H1 (cell line): ENCODE results near the gene RPS19. TPM values are rescaled to one million over a fixed set of nuclear protein-coding genes. Genes with fewer than 3 reads are reported as not detected.

Experiments used
- CTCF ChIA-PET: fragments of 300-600 bp; sonication (Branson Sonifier 250); formaldehyde crosslinking; loops from one replicate; lab custom pipeline; 2021; ENCODE audit not compliant: partially characterized antibody; lab: Charles Lee
- POLR2A ChIA-PET: fragments of 300-600 bp; sonication (Branson Sonifier 250); formaldehyde crosslinking; loops from one replicate; lab custom pipeline; 2021; ENCODE audit warnings: inconsistent platforms; ENCODE audit not compliant: partially characterized antibody; lab: Charles Lee
- DNase-seq, 2 experiments: peaks; one replicate each; pipeline versions ENCODE4 v3.0.0 to v3.0.0-alpha.2; 2010 to 2022; ENCODE audit warnings: low spot score in 2 of 2, low read depth in 1 of 2, mixed read lengths in 1 of 2
- FAIRE-seq: peaks from 2 replicates; lab custom pipeline; 2011; peaks lifted over from hg19 to GRCh38; lab: Jason Lieb, UNC
- H2AFZ ChIP-seq: 2 replicates; pipeline ENCODE4 v1.8.1; 2012; ENCODE audit warnings: low read length, inconsistent platforms
- H2AK5ac ChIP-seq: 2 replicates; pipeline ENCODE4 v1.6.1; 2013; ENCODE audit warnings: low read depth, low read length
- H2BK120ac ChIP-seq: replicated peaks from 2 replicates; pipeline ENCODE3; 2013; ENCODE audit warnings: low read depth, low read length, inconsistent platforms
- H2BK12ac ChIP-seq: 2 replicates; pipeline ENCODE4 v1.6.1; 2013; ENCODE audit warnings: low read depth, low read length
- H2BK15ac ChIP-seq: 2 replicates; pipeline ENCODE4 v1.6.1; 2013; ENCODE audit warnings: low read length
- H2BK20ac ChIP-seq: 2 replicates; pipeline ENCODE4 v1.6.1; 2013; ENCODE audit warnings: low read length
- H2BK5ac ChIP-seq: 2 replicates; pipeline ENCODE4 v1.6.1; 2013; ENCODE audit warnings: low read depth, low read length
- H3K14ac ChIP-seq: 2 replicates; pipeline ENCODE4 v1.6.1; 2013; ENCODE audit warnings: inconsistent platforms; ENCODE audit not compliant: insufficient read length
- H3K18ac ChIP-seq: 2 replicates; pipeline ENCODE4 v1.6.1; 2013; ENCODE audit warnings: low read length; ENCODE audit errors: extremely low read depth
- H3K23ac ChIP-seq: 2 replicates; pipeline ENCODE4 v1.6.1; 2013; ENCODE audit warnings: inconsistent platforms; ENCODE audit not compliant: insufficient read length
- H3K23me2 ChIP-seq: 2 replicates; pipeline ENCODE4 v1.6.1; 2013; ENCODE audit warnings: low read depth, low read length
- H3K27ac ChIP-seq: 2 replicates; pipeline ENCODE4 v1.6.1; 2011; ENCODE audit warnings: low read depth, low read length, inconsistent platforms
- H3K27me3 ChIP-seq, 4 experiments: replicated peaks in 1 of 4; 1 replicate in 1 of 4; 2 replicates in 3 of 4; pipeline versions ENCODE4 v1.6.1 to v1.8.1; 2011 to 2013; ENCODE audit warnings: low read length in 3 of 4, mild to moderate bottlenecking in 3 of 4, inconsistent platforms in 2 of 4, mixed read lengths in 2 of 4, moderate library complexity in 1 of 4; ENCODE audit not compliant: control insufficient read depth in 3 of 4, insufficient read depth in 3 of 4; ENCODE audit errors: extremely low read depth in 1 of 4
- H3K36me3 ChIP-seq, 4 experiments: 2 replicates each; pipeline versions ENCODE4 v1.6.1 to v1.8.1; 2011 to 2013; ENCODE audit warnings: mild to moderate bottlenecking in 4 of 4, low read length in 3 of 4, moderate library complexity in 2 of 4, control low read depth in 1 of 4, inconsistent platforms in 1 of 4; ENCODE audit not compliant: insufficient read depth in 4 of 4, control insufficient read depth in 2 of 4
- H3K4ac ChIP-seq: replicated peaks from 2 replicates; pipeline ENCODE3; 2013; ENCODE audit warnings: low read length, low read depth, mixed read lengths, inconsistent platforms; ENCODE audit not compliant: insufficient read length
- H3K4me1 ChIP-seq, 4 experiments: replicated peaks in 1 of 4; 1 replicate in 1 of 4; 2 replicates in 3 of 4; pipeline versions ENCODE4 v1.6.1 to v1.8.1; 2011 to 2013; ENCODE audit warnings: low read length in 3 of 4, inconsistent platforms in 2 of 4, mixed read lengths in 1 of 4; ENCODE audit not compliant: insufficient read depth in 4 of 4, control insufficient read depth in 3 of 4
- H3K4me2 ChIP-seq, 2 experiments: 2 replicates each; pipeline versions ENCODE4 v1.6.1 to v1.8.1; 2011 to 2013; ENCODE audit warnings: low read depth in 2 of 2, low read length in 2 of 2, control low read depth in 1 of 2, inconsistent platforms in 1 of 2, mild to moderate bottlenecking in 1 of 2; ENCODE audit not compliant: insufficient read depth in 1 of 2
- H3K4me3 ChIP-seq, 4 experiments: fragments of 200-600, 300-600 bp in 1 of 4; sonication (generic), shearing (Covaris generic), sonication (Bioruptor Twin) in 1 of 4; 2 replicates each; pipeline versions ENCODE4 v1.5.1 to v1.8.1; 2011 to 2016; ENCODE audit warnings: low read length in 4 of 4, low read depth in 3 of 4, control low read depth in 2 of 4, inconsistent platforms in 2 of 4, mild to moderate bottlenecking in 2 of 4, mixed read lengths in 1 of 4, moderate library complexity in 1 of 4; ENCODE audit not compliant: insufficient read depth in 2 of 4; ENCODE audit errors: extremely low read depth in 1 of 4
- H3K56ac ChIP-seq: replicated peaks from 2 replicates; pipeline ENCODE3; 2013; ENCODE audit warnings: low read depth, mild to moderate bottlenecking, mixed read lengths, low read length, inconsistent platforms; ENCODE audit not compliant: insufficient read length
- H3K79me1 ChIP-seq: 2 replicates; pipeline ENCODE4 v1.6.1; 2013; ENCODE audit warnings: low read depth, low read length, control low read depth
- H3K79me2 ChIP-seq, 2 experiments: 2 replicates each; pipeline versions ENCODE4 v1.6.1 to v1.8.1; 2012 to 2013; ENCODE audit warnings: low read length in 2 of 2, mild to moderate bottlenecking in 2 of 2, inconsistent platforms in 1 of 2; ENCODE audit not compliant: insufficient read depth in 2 of 2, control insufficient read depth in 1 of 2
- H3K9ac ChIP-seq, 4 experiments: replicated peaks in 1 of 4; 1 replicate in 1 of 4; 2 replicates in 3 of 4; pipeline versions ENCODE4 v1.6.1 to v1.8.1; 2011 to 2013; ENCODE audit warnings: low read depth in 3 of 4, low read length in 3 of 4, control low read depth in 2 of 4, mild to moderate bottlenecking in 2 of 4, moderate library complexity in 2 of 4, inconsistent platforms in 1 of 4; ENCODE audit errors: extremely low read depth in 1 of 4
- H3K9me3 ChIP-seq, 2 experiments: 2 replicates each; pipeline versions ENCODE4 v1.6.1 to v1.8.1; 2012 to 2013; ENCODE audit warnings: mild to moderate bottlenecking in 2 of 2, moderate library complexity in 2 of 2, control low read depth in 1 of 2, inconsistent platforms in 1 of 2, low read depth in 1 of 2, low read length in 1 of 2, mixed read lengths in 1 of 2; ENCODE audit not compliant: insufficient read depth in 2 of 2
- H4K20me1 ChIP-seq, 2 experiments: replicated peaks in 1 of 2; 2 replicates each; pipeline versions ENCODE3 to v1.8.1; 2011 to 2013; ENCODE audit warnings: inconsistent platforms in 2 of 2, low read length in 2 of 2, mild to moderate bottlenecking in 1 of 2; ENCODE audit not compliant: insufficient read depth in 2 of 2, control insufficient read depth in 1 of 2
- H4K5ac ChIP-seq: 2 replicates; pipeline ENCODE4 v1.6.1; 2013; ENCODE audit warnings: low read length, low read depth, mixed read lengths, inconsistent platforms; ENCODE audit not compliant: insufficient read length
- H4K8ac ChIP-seq: 2 replicates; pipeline ENCODE4 v1.8.0; 2013; ENCODE audit warnings: mild to moderate bottlenecking, moderate library complexity, low read length, inconsistent platforms; ENCODE audit not compliant: insufficient read depth; ENCODE audit errors: extremely low read depth
- H4K91ac ChIP-seq: replicated peaks from 2 replicates; pipeline ENCODE3; 2013; ENCODE audit warnings: low read length, mixed read lengths, inconsistent platforms; ENCODE audit not compliant: insufficient read length
- ASH2L ChIP-seq: fragments of 200-600, 300-600 bp; sonication (generic); IDR thresholded peaks from one replicate; pipeline ENCODE4 v1.7.1; 2017; ENCODE audit warnings: low read length
- CBX5 ChIP-seq: fragments of 300-800, 300-1000 bp; sonication (generic); IDR thresholded peaks from 2 replicates; pipeline ENCODE4 v1.7.1; 2016; ENCODE audit warnings: antibody characterized with exemption, low read length, low read depth
- CBX8 ChIP-seq: fragments of 300-800, 300-1000 bp; sonication (generic); IDR thresholded peaks from 2 replicates; pipeline ENCODE4 v1.7.1; 2016; ENCODE audit warnings: low read depth, low read length, borderline replicate concordance
- E2F6 ChIP-seq: IDR thresholded peaks from 2 replicates; pipeline ENCODE4 v1.6.1; 2012; ENCODE audit warnings: inconsistent platforms
- EGR1 ChIP-seq: IDR thresholded peaks from 2 replicates; pipeline ENCODE4 v1.6.1; 2011; ENCODE audit warnings: low read depth, low read length, borderline replicate concordance
- GABPA ChIP-seq: IDR thresholded peaks from 2 replicates; pipeline ENCODE4 v1.6.1; 2011; ENCODE audit warnings: mild to moderate bottlenecking, low read length, moderate library complexity, borderline replicate concordance; ENCODE audit not compliant: insufficient read depth
- HDAC6 ChIP-seq: IDR thresholded peaks from one replicate; pipeline ENCODE4 v1.7.1; 2012; ENCODE audit warnings: low read depth, mild to moderate bottlenecking, inconsistent platforms, low read length, moderate library complexity
- KDM5A ChIP-seq: fragments of 200-600 bp; IDR thresholded peaks from 2 replicates; pipeline ENCODE4 v1.7.1; 2012; ENCODE audit warnings: mild to moderate bottlenecking, low read length, inconsistent platforms, mixed read lengths
- RXRA ChIP-seq: IDR thresholded peaks from 2 replicates; pipeline ENCODE4 v1.6.1; 2011; ENCODE audit warnings: low read depth, mild to moderate bottlenecking, low read length, moderate library complexity; ENCODE audit not compliant: insufficient read depth
- TAF7 ChIP-seq: optimal IDR thresholded peaks from 2 replicates; pipeline ENCODE3; 2011; ENCODE audit warnings: low read depth, mild to moderate bottlenecking, inconsistent platforms, low read length, moderate library complexity, borderline replicate concordance
- WGBS, 2 experiments: shearing (Covaris generic) in 1 of 2; methylation state at CpG; one replicate each; pipeline versions ENCODE4 v1.1.6 to v1.1.7; 2013 to 2015; ENCODE audit warnings: low lambda C conversion rate in 2 of 2, mixed read lengths in 2 of 2, inconsistent platforms in 1 of 2, low coverage in 1 of 2, missing lambda C conversion rate in 1 of 2; ENCODE audit not compliant: insufficient replicate concordance in 2 of 2, insufficient coverage in 1 of 2, insufficient read length in 1 of 2; ENCODE audit errors: extremely low coverage in 1 of 2, missing lambda C conversion rate in 1 of 2; 5-methylcytosine and 5-hydroxymethylcytosine counted together
- polyA plus RNA-seq, 7 experiments: library from polyadenylated mRNA; depleted of rRNA in 3 of 7; stranded (reverse) in 5 of 7; unstranded in 2 of 7; fragments of >200 nt in 5 of 7; fragments of 200-250 nt in 2 of 7; gene quantifications; 1 replicate in 5 of 7; 2 replicates in 1 of 7; 4 replicates in 1 of 7; pipeline versions ENCODE4 v1.2.1 to v1.2.3, GENCODE V29; 2011 to 2013; ENCODE audit warnings: missing spikeins in 2 of 7, mixed read lengths in 2 of 7
- total RNA-seq: library from RNA; stranded (reverse); fragmentation: NEBNext Ultra II Directional; extraction: Animal tissue kit (Norgen Biotek cat#: 25700); gene quantifications from 2 replicates; pipeline ENCODE4 v1.2.1, GENCODE V29; 2021

The RPS19 gene
- total and polyA plus RNA-seq, 2 of the 8 experiments (the other 6 are each of a cell fraction or from before 2014, with no cell fraction given): 2,817 to 5,751 TPM

DNA sequence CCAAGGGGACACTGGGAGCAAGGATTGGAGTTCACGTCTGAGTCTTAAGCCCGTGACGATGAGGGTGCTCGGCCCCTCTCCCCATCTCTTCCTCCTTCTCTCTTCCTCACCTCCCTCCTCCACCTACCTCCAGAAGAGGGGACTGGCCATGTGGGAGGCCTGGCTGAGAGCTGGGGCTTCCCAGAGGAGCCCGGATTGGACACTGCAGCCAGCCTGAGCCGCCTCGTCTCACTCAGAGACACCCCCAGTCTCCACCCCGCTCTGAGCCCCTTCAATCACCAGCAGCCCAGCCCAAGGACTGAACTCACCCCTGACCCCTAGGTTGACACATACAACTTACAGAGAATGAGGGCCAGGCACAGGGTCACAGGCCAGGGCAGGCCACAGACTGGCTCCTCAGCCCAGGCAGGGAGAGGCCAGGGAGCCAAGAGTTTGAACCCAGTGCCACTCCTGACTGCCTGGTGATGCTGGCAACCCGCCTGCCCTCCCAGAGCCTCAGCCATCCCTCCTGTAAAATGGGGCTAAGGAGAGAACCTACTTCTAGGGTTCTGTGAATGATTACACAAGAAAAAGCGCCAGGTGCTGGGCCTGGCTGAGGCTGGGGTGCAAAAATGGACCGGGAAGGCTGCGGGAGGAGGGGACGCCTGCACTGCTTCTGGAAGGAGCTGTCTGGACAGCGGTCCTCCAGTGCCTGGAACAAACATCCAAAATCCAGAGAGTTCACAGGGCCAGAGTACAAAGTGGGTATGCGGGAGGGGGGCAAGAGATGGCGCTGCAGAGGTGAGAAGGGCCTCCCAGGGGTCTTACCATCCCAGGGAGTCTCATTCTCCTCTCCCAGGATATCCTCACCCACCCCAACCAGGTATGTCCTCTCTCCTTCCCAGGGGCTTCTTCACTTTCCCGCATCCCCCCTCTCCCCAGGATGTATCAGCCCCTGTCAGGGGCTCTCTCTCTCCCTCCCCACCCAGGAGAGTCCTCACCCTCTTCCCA is 18.2 kb downstream of the RPS19 start:
- CTCF ChIA-PET: interaction anchor here (1.5 kb wide), 1 partner anchor 10 kb away, joined by 3 read pairs; no protein-coding TSS in a partner anchor

More for the DNA sequence above, 18.2 kb downstream of the RPS19 start:
- H2BK120ac ChIP-seq: no peak overlapping the region
- no peak overlapping the region for H3K14ac ChIP-seq
- peaks cover 0 to 1% of the 10 kb centered on the region in 2 experiments for H4K20me1 ChIP-seq
- H3K79me1 ChIP-seq: no peaks in the 10 kb centered on the region
- H3K9ac ChIP-seq: no peak overlapping the region
- FAIRE-seq (no peak), DNase-seq (peak in 1 of 2 experiments; percentile 42)
- WGBS, 2 experiments: 85% methylated on average over 13 of the region's 17 CpGs; no CpG with 5 or more reads in 1 of the 2 experiments
- H2BK15ac ChIP-seq: no peak overlapping the region; the same call in 1 of the 2 replicates
- H4K5ac ChIP-seq: no peak overlapping the region
- H3K79me2 ChIP-seq: no peaks in the 10 kb centered on the region
- no peaks in the 10 kb centered on the region for H3K36me3 ChIP-seq
- H2BK12ac ChIP-seq: 0 out of 2 replicates have a peak overlapping the region, but pooled peaks have one; percentile 17
- H3K23me2 ChIP-seq: peaks cover 6% of the 10 kb centered on the region; the same call in 1 of the 2 replicates
- no peaks in the 10 kb centered on the region for H3K9me3 ChIP-seq
- H2BK5ac ChIP-seq: no peak overlapping the region
- H3K27me3 ChIP-seq: peaks cover 0 to 15% (median 13%) of the 10 kb centered on the region in 4 experiments; a peak in 5 of 7 replicates
- no peak overlapping the region for H3K27ac ChIP-seq
- POLR2A ChIA-PET: interaction anchor here (2.5 to 9.0 kb wide), 3 partner anchors 9 to 18 kb away, joined by 11 to 151 read pairs (median 13); partner anchors contain the start of gene RPS19
- H2AFZ ChIP-seq: no peak overlapping the region
- H3K23ac ChIP-seq: no peak overlapping the region
- no peak overlapping the region for H3K56ac ChIP-seq
- no peak overlapping the region for H3K4me2 ChIP-seq
- TF ChIP-seq HDAC6 (no peak), EGR1 (no peak), E2F6 (no peak), KDM5A (no peak), RXRA (no peak), GABPA (no peak), TAF7 (no peak), ASH2L (no peak), CBX5 (no peak), CBX8 (no peak)
- TF ChIP-seq, all 59 proteins: peak for 0
- Histone ChIP-seq H2BK20ac (peak overlapping the region; percentile 9; the same call in 1 of the 2 replicates), H4K91ac (no peak overlapping the region), H3K18ac (no peak overlapping the region), H4K8ac (no peak overlapping the region), H3K4me1 (peaks cover 0 to 5% (median 3%) of the 10 kb centered on the region in 4 experiments; a peak in 5 of 7 replicates), H3K4me3 (no peak overlapping the region), H3K4ac (no peak overlapping the region), H2AK5ac (peak overlapping the region; percentile 60; the same call in 1 of the 2 replicates)
